ENCODE results near the gene PCDHGB7.
"Not testable (repeated sequence)": the region's sequence is repeated elsewhere in the genome, so short reads cannot be mapped to it uniquely, and the experiment has no call there.

Gene PCDHGB7

DNA sequence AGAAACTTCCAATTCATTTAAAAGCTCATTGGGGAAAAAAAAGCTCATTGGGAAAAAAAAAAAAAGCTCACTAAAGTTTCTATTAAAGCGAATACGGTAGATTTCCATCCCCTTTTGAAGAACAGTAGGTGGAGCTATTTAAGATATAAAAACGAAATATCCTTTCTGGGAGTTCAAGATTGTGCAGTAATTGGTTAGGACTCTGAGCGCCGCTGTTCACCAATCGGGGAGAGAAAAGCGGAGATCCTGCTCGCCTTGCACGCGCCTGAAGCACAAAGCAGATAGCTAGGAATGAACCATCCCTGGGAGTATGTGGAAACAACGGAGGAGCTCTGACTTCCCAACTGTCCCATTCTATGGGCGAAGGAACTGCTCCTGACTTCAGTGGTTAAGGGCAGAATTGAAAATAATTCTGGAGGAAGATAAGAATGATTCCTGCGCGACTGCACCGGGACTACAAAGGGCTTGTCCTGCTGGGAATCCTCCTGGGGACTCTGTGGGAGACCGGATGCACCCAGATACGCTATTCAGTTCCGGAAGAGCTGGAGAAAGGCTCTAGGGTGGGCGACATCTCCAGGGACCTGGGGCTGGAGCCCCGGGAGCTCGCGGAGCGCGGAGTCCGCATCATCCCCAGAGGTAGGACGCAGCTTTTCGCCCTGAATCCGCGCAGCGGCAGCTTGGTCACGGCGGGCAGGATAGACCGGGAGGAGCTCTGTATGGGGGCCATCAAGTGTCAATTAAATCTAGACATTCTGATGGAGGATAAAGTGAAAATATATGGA is 13.0 kb downstream of the PCDHGB7 start, which contains the start of gene PCDHGA12:
Gene PCDHGA12, plus strand, starts transcription at position 176 of the 782 bp plus-strand sequence. Its CDS starts 253 bp downstream, at position 429.
- peak; percentile 7 for DNase-seq

DNA sequence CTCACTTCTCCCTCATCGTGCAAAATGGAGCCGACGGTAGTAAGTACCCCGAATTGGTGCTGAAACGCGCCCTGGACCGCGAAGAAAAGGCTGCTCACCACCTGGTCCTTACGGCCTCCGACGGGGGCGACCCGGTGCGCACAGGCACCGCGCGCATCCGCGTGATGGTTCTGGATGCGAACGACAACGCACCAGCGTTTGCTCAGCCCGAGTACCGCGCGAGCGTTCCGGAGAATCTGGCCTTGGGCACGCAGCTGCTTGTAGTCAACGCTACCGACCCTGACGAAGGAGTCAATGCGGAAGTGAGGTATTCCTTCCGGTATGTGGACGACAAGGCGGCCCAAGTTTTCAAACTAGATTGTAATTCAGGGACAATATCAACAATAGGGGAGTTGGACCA is 13.8 kb downstream of the PCDHGB7 start:
- DNase-seq: no peak

GRCh38 chr5:141432308-141432707 is 14.8 kb downstream of the PCDHGB7 start:
- not testable (repeated sequence) for DNase-seq

DNA sequence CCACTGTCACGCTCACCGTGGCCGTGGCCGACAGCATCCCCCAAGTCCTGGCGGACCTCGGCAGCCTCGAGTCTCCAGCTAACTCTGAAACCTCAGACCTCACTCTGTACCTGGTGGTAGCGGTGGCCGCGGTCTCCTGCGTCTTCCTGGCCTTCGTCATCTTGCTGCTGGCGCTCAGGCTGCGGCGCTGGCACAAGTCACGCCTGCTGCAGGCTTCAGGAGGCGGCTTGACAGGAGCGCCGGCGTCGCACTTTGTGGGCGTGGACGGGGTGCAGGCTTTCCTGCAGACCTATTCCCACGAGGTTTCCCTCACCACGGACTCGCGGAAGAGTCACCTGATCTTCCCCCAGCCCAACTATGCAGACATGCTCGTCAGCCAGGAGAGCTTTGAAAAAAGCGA is 15.2 kb downstream of the PCDHGB7 start:
- not testable (repeated sequence) for DNase-seq

- DNase-seq: no peak
These were observed 16.5 kb downstream of the PCDHGB7 start for GRCh38 chr5:141434006-141434405.

- no peak for DNase-seq
These were observed 19.7 kb downstream of the PCDHGB7 start for GRCh38 chr5:141437221-141437620.

DNA sequence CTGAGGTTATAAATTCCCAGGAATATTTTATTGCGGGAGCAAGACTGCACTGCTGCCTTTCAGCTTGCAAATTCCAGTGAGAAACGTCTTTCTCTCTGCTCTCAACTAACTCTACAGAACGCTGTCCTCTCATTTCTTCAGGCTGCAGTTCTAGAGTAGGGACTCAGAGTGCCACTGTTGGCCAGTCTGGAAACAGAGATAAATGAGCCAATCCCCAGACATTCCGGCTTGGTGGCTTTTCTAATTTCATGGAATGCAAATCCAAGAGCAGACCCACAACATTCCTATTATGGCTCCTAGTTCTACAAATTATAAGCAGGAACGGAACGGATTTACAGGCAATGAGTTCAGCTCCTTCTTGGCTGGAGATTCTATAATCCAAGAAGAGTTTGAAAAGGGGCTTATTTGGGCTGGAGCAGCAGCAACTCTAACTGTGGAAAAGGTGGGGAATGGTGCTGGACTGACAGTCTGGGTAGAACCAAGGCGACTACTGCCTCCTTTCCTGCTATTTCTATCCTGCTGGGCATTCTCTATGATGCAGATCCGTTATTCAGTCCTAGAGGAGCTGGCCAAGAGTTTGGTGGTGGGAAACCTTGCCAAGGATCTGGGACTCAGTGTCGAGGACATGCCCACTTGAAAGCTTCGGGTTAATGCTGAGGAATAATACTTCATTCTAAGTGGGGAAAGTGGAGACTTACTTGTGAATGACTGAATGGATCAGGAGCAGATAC is 22.1 kb downstream of the PCDHGB7 start:
- no peak for DNase-seq

GRCh38 chr5:141440341-141440740 is 22.9 kb downstream of the PCDHGB7 start:
- DNase-seq: no peak

DNA sequence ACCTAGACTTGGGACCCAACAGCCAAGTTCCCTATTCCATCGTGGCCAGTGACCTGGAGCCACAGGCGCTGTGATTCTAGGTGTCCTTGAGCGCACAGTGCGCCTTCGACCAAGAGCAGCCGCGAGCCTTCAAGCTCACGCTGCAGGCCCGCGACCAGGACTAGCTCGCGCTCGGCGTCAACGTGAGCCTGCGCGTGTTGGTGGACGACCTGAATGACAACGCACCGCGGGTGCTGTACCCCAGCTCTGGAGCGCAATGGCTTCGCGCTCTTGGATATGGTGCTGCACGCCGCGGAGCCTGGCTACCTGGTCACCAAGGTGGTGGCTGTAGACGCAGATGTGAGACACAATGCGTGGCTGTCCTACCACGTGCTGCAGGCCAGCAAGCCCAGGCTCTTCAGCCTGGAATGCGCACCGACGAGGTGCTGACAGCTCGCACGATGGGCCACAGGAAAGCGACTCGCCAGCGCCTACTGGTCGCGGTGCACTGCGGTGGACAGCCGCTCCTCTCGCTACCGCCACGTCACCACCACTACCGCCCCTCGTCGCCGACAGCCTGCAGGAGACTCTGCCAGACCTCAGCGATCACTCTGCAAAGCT is 24.2 kb downstream of the PCDHGB7 start:
- no peak for DNase-seq

GRCh38 chr5:141465351-141465750 is 47.9 kb downstream of the PCDHGB7 start:
- no peak for DNase-seq
